ENCODE data around the gene SEPTIN3. TPM values are rescaled to one million over a fixed set of nuclear protein-coding genes. Genes with fewer than 3 reads are reported as not detected.

The SEPTIN3 gene
- total RNA-seq, 1 experiment from 2014 or later = 3.6 TPM

DNA sequence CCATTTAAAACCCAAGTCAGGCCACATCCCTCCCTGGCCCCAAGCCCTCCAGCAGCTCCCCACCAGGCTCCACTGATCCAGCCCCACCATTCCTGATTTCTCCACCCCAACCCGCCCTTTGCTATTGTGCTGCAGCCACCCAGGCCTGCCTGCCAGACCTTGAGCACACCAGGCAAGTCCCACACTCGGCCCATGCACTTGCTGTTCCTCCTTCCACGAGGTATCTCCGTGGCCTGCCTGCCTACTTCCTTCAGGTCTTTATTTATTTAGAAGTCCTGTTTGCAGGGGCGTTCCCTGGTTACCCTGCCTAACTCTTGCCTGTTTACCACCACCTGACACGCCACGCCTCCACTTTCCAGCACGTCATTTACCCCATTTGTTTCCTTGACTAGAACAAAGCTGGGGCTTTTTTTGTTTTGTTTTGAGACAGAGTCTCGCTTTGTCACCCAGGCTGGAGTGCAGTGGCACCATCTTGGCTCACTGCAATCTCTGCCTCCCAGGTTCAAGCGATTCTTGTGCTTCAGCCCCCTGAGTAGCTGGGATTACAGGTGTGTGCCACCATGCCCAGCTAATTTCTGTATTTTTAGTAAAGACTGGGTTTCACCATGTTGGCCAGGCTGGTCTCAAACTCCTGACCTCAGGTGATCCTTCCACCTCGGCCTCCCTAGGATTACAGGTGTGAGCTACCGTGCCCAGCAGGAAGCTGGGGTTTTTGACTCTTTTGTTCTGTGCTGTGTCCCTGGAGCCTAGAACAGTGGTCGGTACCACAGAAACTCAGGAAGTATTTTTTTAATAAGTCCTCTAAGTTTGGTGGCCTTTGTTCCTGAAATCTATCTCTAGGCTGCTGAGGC lies 29.0 kb upstream of the SEPTIN3 start:
- intact Hi-C loops (cut with micrococcal nuclease; ENCODE audit: unreplicated experiment) = loop anchor here (2.0 kb wide), 2 partner anchors 193 to 243 kb away; no protein-coding TSS in a partner anchor
- Histone ChIP-seq H3K4me3 (ENCODE audit: low read depth, low read length, poor library complexity, severe bottlenecking) (no peak overlapping the region), H3K9me3 (ENCODE audit: low read depth, low read length, poor library complexity, severe bottlenecking) (no peaks in the 10 kb centered on the region), H3K27me3 (replicated peaks; ENCODE audit: insufficient read depth, low read depth, low read length, poor library complexity) (no peaks in the 10 kb centered on the region), H3K36me3 (ENCODE audit: insufficient read depth, low read length, poor library complexity, severe bottlenecking) (peaks cover 75% of the 10 kb centered on the region), H3K4me1 (ENCODE audit: insufficient read depth, low read length, poor library complexity, severe bottlenecking) (peaks cover 5% of the 10 kb centered on the region), H3K27ac (ENCODE audit: low read depth, low read length, poor library complexity, severe bottlenecking) (peak overlapping the region; percentile 57)
- CTCF ChIA-PET = interaction anchor here (1.1 to 2.0 kb wide), 4 partner anchors 14 to 273 kb away, joined by 6 to 32 read pairs (median 7); no protein-coding TSS in a partner anchor
- peak; percentile 53 for DNase-seq (ENCODE audit: low spot score)
- TF ChIP-seq CTCF (conservative IDR thresholded peaks at IDR 0.05; ENCODE audit: low read depth, low read length) = no peak
- TF ChIP-seq EZH2 (IDR thresholded peaks at IDR 0.05; ENCODE audit: borderline replicate concordance, low read depth, low read length, poor library complexity, severe bottlenecking) = no peak
- POLR2A ChIA-PET (ENCODE audit: low non-redundant PET) = interaction anchor here (0.5 to 1.3 kb wide), 3 partner anchors 140 to 374 kb away, joined by 3 to 7 read pairs (median 4); partner anchors contain the start of gene CCDC134
- no TSS peak for BruUV-seq (replicated peaks)

GRCh38 chr22:41940832-41941765 lies 28.1 kb upstream of the SEPTIN3 start:
- Histone ChIP-seq H3K27ac (ENCODE audit: low read depth, low read length, poor library complexity, severe bottlenecking) (peak overlapping the region; percentile 57), H3K4me3 (ENCODE audit: low read depth, low read length, poor library complexity, severe bottlenecking) (no peak overlapping the region), H3K9me3 (ENCODE audit: low read depth, low read length, poor library complexity, severe bottlenecking) (no peaks in the 10 kb centered on the region), H3K27me3 (replicated peaks; ENCODE audit: insufficient read depth, low read depth, low read length, poor library complexity) (no peaks in the 10 kb centered on the region), H3K4me1 (ENCODE audit: insufficient read depth, low read length, poor library complexity, severe bottlenecking) (peaks cover 5% of the 10 kb centered on the region), H3K36me3 (ENCODE audit: insufficient read depth, low read length, poor library complexity, severe bottlenecking) (peaks cover 74% of the 10 kb centered on the region)
- ChIA-PET CTCF (interaction anchor here (0.6 to 2.0 kb wide), 5 partner anchors 15 to 531 kb away, joined by 4 to 32 read pairs (median 7); no protein-coding TSS in a partner anchor), POLR2A (ENCODE audit: low non-redundant PET) (interaction anchor here (0.5 to 1.3 kb wide), 3 partner anchors 140 to 375 kb away, joined by 3 to 7 read pairs (median 4); partner anchors contain the start of gene CCDC134)
- DNase-seq (ENCODE audit: low spot score) = peak; percentile 87
- intact Hi-C loops (cut with micrococcal nuclease; ENCODE audit: unreplicated experiment) = loop anchor here (1.0 to 2.0 kb wide), 3 partner anchors 119 to 244 kb away; no protein-coding TSS in a partner anchor
- peak; percentile 85 for TF ChIP-seq CTCF (conservative IDR thresholded peaks at IDR 0.05; ENCODE audit: low read depth, low read length)
- TF ChIP-seq EZH2 (IDR thresholded peaks at IDR 0.05; ENCODE audit: borderline replicate concordance, low read depth, low read length, poor library complexity, severe bottlenecking) = no peak
- no TSS peak for BruUV-seq (replicated peaks)

DNA sequence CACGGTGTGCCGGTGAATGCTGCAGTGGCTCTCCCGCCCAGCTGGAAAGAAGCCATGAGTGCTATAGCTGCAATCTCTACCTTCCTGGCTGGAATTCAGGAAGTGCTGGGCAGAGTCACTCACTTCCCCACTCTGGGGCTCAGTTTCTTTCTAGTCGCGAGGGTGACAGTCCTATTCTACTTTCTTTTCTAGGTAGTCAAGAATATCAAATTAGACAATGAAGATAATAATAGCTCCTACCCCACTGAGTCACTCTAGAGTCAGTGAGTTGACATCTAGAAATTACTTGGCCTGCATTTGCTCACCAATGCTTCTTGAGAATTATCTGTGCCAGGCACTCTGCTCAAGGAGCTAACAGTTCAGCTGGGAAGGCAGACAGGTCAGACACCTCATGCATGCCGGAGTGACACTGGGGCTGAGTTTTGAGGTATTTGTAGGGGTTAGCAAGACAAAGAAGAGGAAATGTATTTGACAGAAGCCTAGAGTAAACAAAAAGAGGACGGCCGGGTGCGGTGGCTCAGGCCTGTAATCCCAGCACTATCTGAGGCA lies 25.5 kb upstream of the SEPTIN3 start:
- Histone ChIP-seq H3K27me3 (replicated peaks; ENCODE audit: insufficient read depth, low read depth, low read length, poor library complexity) (no peaks in the 10 kb centered on the region), H3K4me3 (ENCODE audit: low read depth, low read length, poor library complexity, severe bottlenecking) (no peak overlapping the region), H3K27ac (ENCODE audit: low read depth, low read length, poor library complexity, severe bottlenecking) (no peak overlapping the region), H3K4me1 (ENCODE audit: insufficient read depth, low read length, poor library complexity, severe bottlenecking) (peaks cover 17% of the 10 kb centered on the region), H3K36me3 (ENCODE audit: insufficient read depth, low read length, poor library complexity, severe bottlenecking) (peaks cover 57% of the 10 kb centered on the region), H3K9me3 (ENCODE audit: low read depth, low read length, poor library complexity, severe bottlenecking) (no peaks in the 10 kb centered on the region)
- no peak for DNase-seq (ENCODE audit: low spot score)
- ChIA-PET POLR2A (ENCODE audit: low non-redundant PET) (interaction anchor here (0.6 kb wide), 1 partner anchor 273 kb away, joined by 8 read pairs; no protein-coding TSS in a partner anchor), CTCF (interaction anchor here (0.7 kb wide), 2 partner anchors 17 to 18 kb away, joined by 4 to 9 read pairs; no protein-coding TSS in a partner anchor)
- BruUV-seq (replicated peaks) = no TSS peak
- TF ChIP-seq CTCF (conservative IDR thresholded peaks at IDR 0.05; ENCODE audit: low read depth, low read length) = no peak
- TF ChIP-seq EZH2 (IDR thresholded peaks at IDR 0.05; ENCODE audit: borderline replicate concordance, low read depth, low read length, poor library complexity, severe bottlenecking) = no peak
- intact Hi-C loops (cut with micrococcal nuclease; ENCODE audit: unreplicated experiment) = no loop called here

Measured in A673 (cell line).